HL-60 (cell line): ENCODE results near the gene MMP1.

ENCODE experiments used
- DNase-seq, 2 experiments: peaks; one replicate each; pipeline ENCODE4 v3.0.0-alpha.2; 2010 to 2020; ENCODE audit warnings: low read depth in 1 of 2, low spot score in 1 of 2
- H3K27ac ChIP-seq: fragments of 250-450 bp; sonication (Bioruptor Pico); replicated peaks from 2 replicates; pipeline ENCODE4 v1.5.1; 2020; ENCODE audit warnings: mild to moderate bottlenecking, moderate library complexity
- H3K27me3 ChIP-seq: fragments of 250-450 bp; sonication (Bioruptor Pico); 2 replicates; pipeline ENCODE4 v1.5.1; 2021; ENCODE audit warnings: mild to moderate bottlenecking, moderate library complexity; ENCODE audit not compliant: insufficient read depth, poor library complexity, severe bottlenecking
- H3K4me3 ChIP-seq: replicated peaks from 2 replicates; pipeline ENCODE4 v1.5.1; 2011; ENCODE audit warnings: mild to moderate bottlenecking, control low read depth, low read length; ENCODE audit not compliant: insufficient read depth
- CTCF ChIP-seq: IDR thresholded peaks from one replicate; pipeline ENCODE4 v1.5.1; 2011; ENCODE audit warnings: low read length, control low read depth, inconsistent platforms; ENCODE audit not compliant: insufficient read depth
- GABPA ChIP-seq: IDR thresholded peaks from 2 replicates; pipeline ENCODE4 v1.6.1; 2012; ENCODE audit warnings: low read depth
- POLR2AphosphoS5 ChIP-seq: IDR thresholded peaks from 2 replicates; pipeline ENCODE4 v1.6.1; 2012; ENCODE audit warnings: low read depth
- REST ChIP-seq: IDR thresholded peaks from 2 replicates; pipeline ENCODE4 v1.6.1; 2012; ENCODE audit warnings: low read depth; ENCODE audit not compliant: insufficient replicate concordance
- SPI1 ChIP-seq: IDR thresholded peaks from 2 replicates; pipeline ENCODE4 v1.6.1; 2012; ENCODE audit warnings: low read depth, mild to moderate bottlenecking, borderline replicate concordance

Gene MMP1

GRCh38 chr11:102780491-102780918 is 17.5 kb downstream of the MMP1 start, which contains the start of gene MMP10:
Gene MMP10, minus strand, starts transcription at chr11:102780628. Its CDS starts 37 bp downstream, at chr11:102780591.
- TF ChIP-seq CTCF (peak; percentile 8), REST (no peak)
- no peak within 1 kb of the TSS for H3K4me3 ChIP-seq
- H3K27ac ChIP-seq: no peak within 1 kb of the TSS
- no peak for DNase-seq
- H3K27me3 ChIP-seq: peaks cover 7% of the 10 kb centered on the region

- no peak for TF ChIP-seq REST
- no peak for TF ChIP-seq GABPA
- no peak for TF ChIP-seq CTCF
- TF ChIP-seq SPI1: no peak
- TF ChIP-seq POLR2AphosphoS5: no peak
- DNase-seq: no peak
- no peak overlapping the region for H3K4me3 ChIP-seq
- H3K27ac ChIP-seq: no peak overlapping the region
- peaks cover 7% of the 10 kb centered on the region for H3K27me3 ChIP-seq
Observed at GRCh38 chr11:102776454-102776853, 21.5 kb downstream of the MMP1 start.

- H3K4me3 ChIP-seq: no peak overlapping the region
- H3K27me3 ChIP-seq: no peaks in the 10 kb centered on the region
- H3K27ac ChIP-seq: no peak overlapping the region
- DNase-seq: no peak
- TF ChIP-seq GABPA: no peak
- no peak for TF ChIP-seq REST
- TF ChIP-seq SPI1: no peak
- TF ChIP-seq CTCF: no peak
- TF ChIP-seq POLR2AphosphoS5: no peak
Observed at GRCh38 chr11:102773386-102773785, 24.6 kb downstream of the MMP1 start.
